Measurements from ENCODE around the gene DYNLT3.

Gene DYNLT3

DNA sequence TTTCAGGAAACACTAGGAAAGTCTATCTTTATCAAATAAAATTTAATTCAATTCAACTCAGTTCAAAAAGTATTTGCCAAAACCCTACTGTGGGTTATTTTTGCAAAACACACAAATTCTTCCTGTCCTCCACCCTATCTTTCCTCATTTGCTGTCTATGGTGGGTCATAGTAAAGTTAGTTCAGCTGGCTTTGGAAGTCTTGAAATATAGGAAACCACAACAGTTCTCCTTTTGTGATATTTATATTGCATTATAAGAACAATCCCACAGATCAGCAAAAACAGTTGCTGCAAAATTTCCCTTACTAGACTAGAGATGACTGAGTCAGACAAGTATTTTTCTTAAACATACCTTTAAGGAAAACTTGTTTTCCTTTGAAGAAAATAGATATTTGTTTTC lies 45.3 kb downstream of the DYNLT3 start:
- TF ChIP-seq, protein P1, sequence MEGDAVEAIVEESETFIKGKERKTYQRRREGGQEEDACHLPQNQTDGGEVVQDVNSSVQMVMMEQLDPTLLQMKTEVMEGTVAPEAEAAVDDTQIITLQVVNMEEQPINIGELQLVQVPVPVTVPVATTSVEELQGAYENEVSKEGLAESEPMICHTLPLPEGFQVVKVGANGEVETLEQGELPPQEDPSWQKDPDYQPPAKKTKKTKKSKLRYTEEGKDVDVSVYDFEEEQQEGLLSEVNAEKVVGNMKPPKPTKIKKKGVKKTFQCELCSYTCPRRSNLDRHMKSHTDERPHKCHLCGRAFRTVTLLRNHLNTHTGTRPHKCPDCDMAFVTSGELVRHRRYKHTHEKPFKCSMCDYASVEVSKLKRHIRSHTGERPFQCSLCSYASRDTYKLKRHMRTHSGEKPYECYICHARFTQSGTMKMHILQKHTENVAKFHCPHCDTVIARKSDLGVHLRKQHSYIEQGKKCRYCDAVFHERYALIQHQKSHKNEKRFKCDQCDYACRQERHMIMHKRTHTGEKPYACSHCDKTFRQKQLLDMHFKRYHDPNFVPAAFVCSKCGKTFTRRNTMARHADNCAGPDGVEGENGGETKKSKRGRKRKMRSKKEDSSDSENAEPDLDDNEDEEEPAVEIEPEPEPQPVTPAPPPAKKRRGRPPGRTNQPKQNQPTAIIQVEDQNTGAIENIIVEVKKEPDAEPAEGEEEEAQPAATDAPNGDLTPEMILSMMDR (IDR thresholded peaks at IDR 0.05), result no peak
- H3K36me3 ChIP-seq (ENCODE audit: control insufficient read depth, insufficient read depth, low read length), result no peaks in the 10 kb centered on the region
- no peaks in the 10 kb centered on the region for H3K9me3 ChIP-seq (ENCODE audit: control insufficient read depth, low read length)
- H3K27ac ChIP-seq, result no peak overlapping the region
- no peaks in the 10 kb centered on the region for H3K4me1 ChIP-seq
- H3K4me3 ChIP-seq (ENCODE audit: low read depth, low read length), result no peak overlapping the region
- no peak overlapping the region for H2AFZ ChIP-seq
- H3K27me3 ChIP-seq (ENCODE audit: control insufficient read depth, insufficient read depth, low read length), result no peaks in the 10 kb centered on the region
- no peak overlapping the region for H3K9ac ChIP-seq
- H3K79me2 ChIP-seq, result no peaks in the 10 kb centered on the region
- H3K4me2 ChIP-seq (ENCODE audit: low read length), result no peak overlapping the region

DNA sequence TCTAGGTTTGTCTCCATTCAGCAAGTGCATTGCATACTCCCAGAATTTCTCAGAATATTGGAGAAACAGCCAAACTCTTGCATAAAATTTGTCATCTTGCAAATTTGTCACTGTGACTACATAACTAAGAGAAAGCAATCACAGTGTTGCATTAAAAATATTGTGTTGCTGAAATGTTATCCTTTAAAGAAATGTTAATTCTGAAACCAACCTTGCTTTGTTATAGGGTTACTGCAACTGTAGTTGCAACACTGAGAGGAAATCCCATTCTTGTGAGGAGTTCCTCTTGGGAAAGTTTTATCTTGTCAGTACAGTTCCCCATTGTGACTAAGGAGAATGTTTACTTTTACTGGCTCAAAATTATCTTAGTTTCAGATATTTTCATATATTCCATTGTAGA lies 46.7 kb downstream of the DYNLT3 start:
- Histone ChIP-seq H3K9ac (no peak overlapping the region), H3K27me3 (ENCODE audit: control insufficient read depth, insufficient read depth, low read length) (no peaks in the 10 kb centered on the region), H3K27ac (no peak overlapping the region), H3K4me1 (no peaks in the 10 kb centered on the region), H3K4me3 (ENCODE audit: low read depth, low read length) (no peak overlapping the region), H3K79me2 (no peaks in the 10 kb centered on the region), H3K9me3 (ENCODE audit: control insufficient read depth, low read length) (no peaks in the 10 kb centered on the region), H3K4me2 (ENCODE audit: low read length) (no peak overlapping the region), H3K36me3 (ENCODE audit: control insufficient read depth, insufficient read depth, low read length) (no peaks in the 10 kb centered on the region), H2AFZ (no peak overlapping the region)
- TF ChIP-seq, protein P1 (IDR thresholded peaks at IDR 0.05), result no peak

DNA sequence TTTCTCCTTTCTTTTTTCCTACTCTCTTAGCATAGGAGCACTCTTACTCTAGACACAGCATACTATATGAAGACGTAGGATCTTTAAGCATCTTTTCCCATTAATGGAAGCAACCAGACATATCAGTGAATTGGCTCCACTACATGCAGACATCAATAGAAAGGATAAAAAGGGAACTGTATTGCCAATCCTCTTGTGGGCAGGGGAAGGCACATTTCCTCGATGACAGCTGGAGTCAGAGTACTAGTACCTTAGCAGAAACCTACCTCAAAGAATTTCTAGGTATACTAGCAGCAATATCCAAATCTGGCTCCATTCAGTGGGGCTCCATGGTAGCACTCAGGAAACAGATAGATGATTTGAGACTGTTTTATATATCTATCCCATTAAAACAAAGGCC lies 47.4 kb downstream of the DYNLT3 start:
- no peak overlapping the region for H2AFZ ChIP-seq
- H3K79me2 ChIP-seq, result no peaks in the 10 kb centered on the region
- H3K4me3 ChIP-seq (ENCODE audit: low read depth, low read length), result no peak overlapping the region
- no peaks in the 10 kb centered on the region for H3K36me3 ChIP-seq (ENCODE audit: control insufficient read depth, insufficient read depth, low read length)
- no peaks in the 10 kb centered on the region for H3K4me1 ChIP-seq
- TF ChIP-seq, protein P1 (IDR thresholded peaks at IDR 0.05), result no peak
- no peaks in the 10 kb centered on the region for H3K27me3 ChIP-seq (ENCODE audit: control insufficient read depth, insufficient read depth, low read length)
- H3K9ac ChIP-seq, result no peak overlapping the region
- no peak overlapping the region for H3K27ac ChIP-seq
- no peak overlapping the region for H3K4me2 ChIP-seq (ENCODE audit: low read length)
- no peaks in the 10 kb centered on the region for H3K9me3 ChIP-seq (ENCODE audit: control insufficient read depth, low read length)

DNA sequence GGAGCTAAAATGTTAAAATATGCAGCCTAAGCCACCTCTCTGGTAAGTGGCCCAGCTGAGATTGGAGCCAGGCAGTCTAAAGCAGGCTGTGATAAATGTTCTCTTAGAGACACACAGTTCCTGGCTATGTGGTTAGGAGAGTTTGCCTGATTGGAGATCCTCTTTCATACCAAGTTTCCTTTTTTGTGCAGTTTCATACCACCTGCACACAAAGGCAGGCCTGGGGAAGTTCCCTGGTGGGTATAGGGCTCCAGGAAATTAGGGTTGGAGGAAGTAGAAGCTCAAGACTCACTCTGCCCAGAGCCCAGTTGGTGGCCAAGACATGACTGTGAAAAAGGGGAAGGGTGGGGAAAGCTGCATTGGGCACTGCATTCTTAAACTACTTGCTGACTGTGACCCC lies 50.6 kb downstream of the DYNLT3 start:
- H3K4me2 ChIP-seq (ENCODE audit: low read length), result no peak overlapping the region
- H3K36me3 ChIP-seq (ENCODE audit: control insufficient read depth, insufficient read depth, low read length), result no peaks in the 10 kb centered on the region
- H2AFZ ChIP-seq, result no peak overlapping the region
- no peak overlapping the region for H3K4me3 ChIP-seq (ENCODE audit: low read depth, low read length)
- TF ChIP-seq, protein P1 (IDR thresholded peaks at IDR 0.05), result no peak
- no peak overlapping the region for H3K9ac ChIP-seq
- H3K9me3 ChIP-seq (ENCODE audit: control insufficient read depth, low read length), result no peaks in the 10 kb centered on the region
- H3K79me2 ChIP-seq, result no peaks in the 10 kb centered on the region
- H3K4me1 ChIP-seq, result no peaks in the 10 kb centered on the region
- H3K27ac ChIP-seq, result no peak overlapping the region
- H3K27me3 ChIP-seq (ENCODE audit: control insufficient read depth, insufficient read depth, low read length), result no peaks in the 10 kb centered on the region

DNA sequence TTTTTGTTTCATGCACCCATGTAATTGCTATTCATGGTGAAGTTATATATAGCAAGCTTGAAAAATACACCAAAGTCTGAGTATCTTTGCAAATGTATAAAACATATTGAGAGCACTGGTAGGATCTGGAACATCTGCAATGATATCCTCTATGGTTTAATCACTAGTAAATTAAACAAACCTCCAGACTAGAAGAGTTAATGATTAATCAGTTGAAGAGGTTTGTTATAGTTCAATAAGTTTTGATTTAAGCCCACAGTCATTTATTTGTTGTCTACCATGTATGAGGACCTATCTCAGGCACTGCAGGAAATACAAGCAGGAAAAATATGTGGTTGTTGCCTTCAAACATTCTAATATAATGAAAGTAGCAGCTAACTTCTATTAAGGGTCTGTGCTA lies 51.1 kb downstream of the DYNLT3 start:
- H3K27me3 ChIP-seq (ENCODE audit: control insufficient read depth, insufficient read depth, low read length), result no peaks in the 10 kb centered on the region

More for the DNA sequence above, 51.1 kb downstream of the DYNLT3 start:
- TF ChIP-seq, protein P1 (IDR thresholded peaks at IDR 0.05), result no peak
- no peaks in the 10 kb centered on the region for H3K36me3 ChIP-seq (ENCODE audit: control insufficient read depth, insufficient read depth, low read length)
- H3K4me2 ChIP-seq (ENCODE audit: low read length), result no peak overlapping the region
- H3K27ac ChIP-seq, result no peak overlapping the region
- no peaks in the 10 kb centered on the region for H3K4me1 ChIP-seq
- no peak overlapping the region for H3K4me3 ChIP-seq (ENCODE audit: low read depth, low read length)
- H2AFZ ChIP-seq, result no peak overlapping the region
- no peak overlapping the region for H3K9ac ChIP-seq
- no peaks in the 10 kb centered on the region for H3K9me3 ChIP-seq (ENCODE audit: control insufficient read depth, low read length)
- no peaks in the 10 kb centered on the region for H3K79me2 ChIP-seq
